ENCODE measurements around the gene GNAT3.

- no peak for TF ChIP-seq CTCF (IDR thresholded peaks at IDR 0.05)
- TF ChIP-seq POLR2A (IDR thresholded peaks at IDR 0.05) = no peak
These were observed 77.8 kb downstream of the GNAT3 start for GRCh38 chr7:80434047-80434446.
